Activated CD8-positive, alpha-beta memory T cell treated with anti-CD3 and anti-CD28 coated beads for 24 hours (primary cell): ENCODE measurements around the gene IFNL4.
A peak's percentile ranks its signal among the peaks of the same experiment; 100 is the strongest.
"Not testable (repeated sequence)": the region's sequence is repeated elsewhere in the genome, so short reads cannot be mapped to it uniquely, and the experiment has no call there.

Experiments
- DNase-seq: peaks from one replicate; pipeline ENCODE4 v3.0.0-alpha.2; 2020

Gene IFNL4

GRCh38 chr19:39254531-39255345, 6.1 kb upstream of the IFNL4 start:
- no peak for DNase-seq

- DNase-seq, result no peak
These were observed 4.9 kb upstream of the IFNL4 start for GRCh38 chr19:39253374-39254149.

GRCh38 chr19:39252458-39252857, 3.8 kb upstream of the IFNL4 start:
- DNase-seq, result no peak

GRCh38 chr19:39251846-39252245, 3.2 kb upstream of the IFNL4 start:
- no peak for DNase-seq

GRCh38 chr19:39251081-39251480, 2.4 kb upstream of the IFNL4 start:
- DNase-seq, result no peak

GRCh38 chr19:39247701-39248664, 673 bp downstream of the IFNL4 start:
- peak; percentile 62 for DNase-seq

GRCh38 chr19:39246951-39247669, 1.5 kb downstream of the IFNL4 start:
- DNase-seq, result peak; percentile 65

GRCh38 chr19:39245166-39245565, 3.5 kb downstream of the IFNL4 start:
- not testable (repeated sequence) for DNase-seq

- not testable (repeated sequence) for DNase-seq
These were observed 4.1 kb downstream of the IFNL4 start, which contains the start of gene IFNL3 for GRCh38 chr19:39244410-39245100. Gene IFNL3, minus strand, starts transcription at chr19:39245006. Its CDS starts 39 bp downstream, at chr19:39244967.

GRCh38 chr19:39243741-39244140, 4.9 kb downstream of the IFNL4 start:
- DNase-seq, result not testable (repeated sequence)

- no peak for DNase-seq
These were observed 8.2 kb downstream of the IFNL4 start for GRCh38 chr19:39240421-39240820.

- DNase-seq, result no peak
These were observed 9.7 kb downstream of the IFNL4 start for GRCh38 chr19:39238944-39239343.

- no peak for DNase-seq
These were observed 10.4 kb downstream of the IFNL4 start for GRCh38 chr19:39238209-39238608.

- DNase-seq, result peak; percentile 78
These were observed 11.2 kb downstream of the IFNL4 start for GRCh38 chr19:39237200-39238184.

GRCh38 chr19:39236527-39236926, 12.1 kb downstream of the IFNL4 start:
- DNase-seq, result peak; percentile 77

- DNase-seq, result no peak
These were observed 15.9 kb downstream of the IFNL4 start for GRCh38 chr19:39232708-39233107.

GRCh38 chr19:39230096-39230764, 18.4 kb downstream of the IFNL4 start:
- no peak for DNase-seq

- no peak for DNase-seq
These were observed 23.7 kb downstream of the IFNL4 start for GRCh38 chr19:39224910-39225309.

- DNase-seq, result no peak
These were observed 24.9 kb downstream of the IFNL4 start for GRCh38 chr19:39223703-39224279.
